ENCODE data around the gene COX6B2. TPM values are rescaled to one million over a fixed set of nuclear protein-coding genes. Genes with fewer than 3 reads are reported as not detected.

The COX6B2 gene
- total RNA-seq, 4 donors from 2014 or later = 0.14 to 4.6 TPM; not detected in 2

DNA sequence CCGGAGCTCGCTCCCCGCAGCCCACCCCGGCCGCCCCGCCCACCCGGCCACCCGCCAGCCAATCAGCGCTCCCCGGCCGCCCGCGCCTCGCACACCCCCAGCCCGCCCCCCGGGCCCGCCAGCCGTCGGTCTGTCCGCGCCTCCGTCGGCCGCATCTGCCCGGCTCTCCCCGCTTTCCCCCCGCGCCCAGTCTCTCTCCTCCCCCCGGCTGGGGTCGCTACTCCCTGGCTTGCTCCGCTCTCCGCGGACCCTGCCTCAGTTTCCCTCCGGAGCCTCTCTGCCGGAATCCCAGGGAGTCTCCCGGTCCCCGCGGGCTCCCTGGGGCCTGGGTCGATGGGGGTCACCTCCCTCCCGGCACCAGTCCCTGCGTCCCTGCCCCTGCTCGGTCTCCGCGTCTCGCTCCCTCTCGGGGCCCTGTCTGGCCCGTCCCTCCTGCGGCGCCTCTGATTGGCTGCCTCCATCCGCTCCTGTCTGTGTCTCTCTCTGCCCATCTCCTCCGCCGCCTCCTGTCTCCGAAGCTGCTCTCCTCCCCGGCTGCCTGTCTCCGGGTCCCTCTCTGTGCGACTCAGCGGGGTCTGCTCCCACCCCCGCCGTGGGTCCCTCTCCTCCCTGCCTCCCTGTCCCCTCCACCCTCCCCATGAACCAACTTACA, 15.3 kb upstream of the COX6B2 start:
- no peak for DNase-seq
- Histone ChIP-seq H3K27ac (no peak overlapping the region), H3K4me3 (no peak overlapping the region), H3K9me3 (no peaks in the 10 kb centered on the region), H3K27me3 (peaks cover 17 to 20% of the 10 kb centered on the region in 2 donors), H3K36me3 (no peaks in the 10 kb centered on the region), H3K4me1 (peaks cover 0 to 14% of the 10 kb centered on the region in 2 donors)
- TF ChIP-seq CTCF (IDR thresholded peaks at IDR 0.05) (no peak), POLR2A (IDR thresholded peaks at IDR 0.05) (no peak)
- intact Hi-C loops (cut with DNase I; ENCODE audit: low total_unique reads) = no loop called here

- peaks cover 17 to 20% of the 10 kb centered on the region in 2 donors for H3K27me3 ChIP-seq
- H3K9me3 ChIP-seq = no peaks in the 10 kb centered on the region
- intact Hi-C loops (cut with DNase I; ENCODE audit: low total_unique reads) = no loop called here
- no peaks in the 10 kb centered on the region for H3K36me3 ChIP-seq
- TF ChIP-seq POLR2A (IDR thresholded peaks at IDR 0.05) (no peak), CTCF (IDR thresholded peaks at IDR 0.05) (no peak)
- no peak overlapping the region for H3K4me3 ChIP-seq
- no peak overlapping the region for H3K27ac ChIP-seq
- no peak for DNase-seq
- peaks cover 0 to 14% of the 10 kb centered on the region in 2 donors for H3K4me1 ChIP-seq
Measured at GRCh38 chr19:55368701-55369563, 14.4 kb upstream of the COX6B2 start.

DNA sequence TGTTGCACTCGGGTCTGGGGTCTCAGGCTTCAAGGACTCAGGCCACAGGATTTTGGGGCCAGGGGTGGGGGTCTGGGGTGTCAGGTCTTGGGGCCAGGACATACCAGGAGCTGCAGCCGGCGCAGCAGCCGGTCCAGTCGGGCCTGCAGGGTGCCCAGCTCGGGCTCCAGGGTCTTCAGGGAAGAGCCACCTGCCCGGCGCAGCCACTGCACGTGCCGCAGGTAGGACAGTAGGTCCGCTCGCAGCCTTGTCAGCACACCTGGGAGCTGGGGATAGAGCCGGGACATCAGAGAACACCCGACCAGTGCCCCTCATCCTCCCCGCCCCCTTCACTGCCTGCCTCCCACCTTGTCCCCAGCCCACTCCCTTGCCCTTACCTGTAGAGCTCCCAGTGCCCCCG, 13.6 kb upstream of the COX6B2 start:
- intact Hi-C loops (cut with DNase I; ENCODE audit: low total_unique reads) = no loop called here
- peaks cover 17 to 20% of the 10 kb centered on the region in 2 donors for H3K27me3 ChIP-seq

GRCh38 chr19:55366790-55367189, 12.3 kb upstream of the COX6B2 start:
- Histone ChIP-seq H3K4me3 (no peak overlapping the region), H3K27me3 (peaks cover 17 to 20% of the 10 kb centered on the region in 2 donors), H3K9me3 (no peaks in the 10 kb centered on the region), H3K36me3 (no peaks in the 10 kb centered on the region), H3K27ac (no peak overlapping the region), H3K4me1 (peaks cover 0 to 14% of the 10 kb centered on the region in 2 donors)
- intact Hi-C loops (cut with DNase I; ENCODE audit: low total_unique reads) = no loop called here
- no peak for DNase-seq
- no peak for TF ChIP-seq CTCF (IDR thresholded peaks at IDR 0.05)
- TF ChIP-seq POLR2A (IDR thresholded peaks at IDR 0.05) = no peak

More for the DNA sequence above, 13.6 kb upstream of the COX6B2 start:
- H3K9me3 ChIP-seq = no peaks in the 10 kb centered on the region
- H3K27ac ChIP-seq = no peak overlapping the region
- H3K4me1 ChIP-seq = peaks cover 0 to 14% of the 10 kb centered on the region in 2 donors
- no peak for TF ChIP-seq POLR2A (IDR thresholded peaks at IDR 0.05)
- TF ChIP-seq CTCF (IDR thresholded peaks at IDR 0.05) = no peak
- H3K36me3 ChIP-seq = no peaks in the 10 kb centered on the region
- DNase-seq = no peak
- H3K4me3 ChIP-seq = no peak overlapping the region

- no peak for TF ChIP-seq POLR2A (IDR thresholded peaks at IDR 0.05)
- no peak for TF ChIP-seq CTCF (IDR thresholded peaks at IDR 0.05)
- intact Hi-C loops (cut with DNase I; ENCODE audit: low total_unique reads) = no loop called here
- H3K27me3 ChIP-seq = peaks cover 17 to 20% of the 10 kb centered on the region in 2 donors
- H3K4me1 ChIP-seq = peaks cover 0 to 14% of the 10 kb centered on the region in 2 donors
- no peaks in the 10 kb centered on the region for H3K36me3 ChIP-seq
- no peak overlapping the region for H3K4me3 ChIP-seq
- no peaks in the 10 kb centered on the region for H3K9me3 ChIP-seq
- DNase-seq = no peak
- H3K27ac ChIP-seq = no peak overlapping the region
Measured at GRCh38 chr19:55365964-55366363, 11.4 kb upstream of the COX6B2 start.

Data from uterus (tissue), 4 donors.